IMR-90 (cell line): ENCODE data around the gene PTEN. TPM values are rescaled to one million over a fixed set of nuclear protein-coding genes. Genes with fewer than 3 reads are reported as not detected.

Source experiments
- ATAC-seq: fragments of 200-7000 bp; cut with Tn5 transposase; 2 replicates; pipeline ENCODE4 v1.9.1; 2020; ENCODE audit warnings: low read depth, mild to moderate bottlenecking, moderate library complexity
- BruUV-seq: library from RNA; stranded (reverse); fragments of 400-500 nt; replicated peaks from 2 replicates; lab custom pipeline; 2021; lab: Mats Ljungman, UMichigan
- CTCF ChIA-PET: fragments of 300-600 bp; formaldehyde crosslinking; extraction: SDS; loops from one replicate; lab custom pipeline; 2021; ENCODE audit warnings: antibody characterized with exemption; lab: Yijun Ruan, JAX
- POLR2A ChIA-PET: fragments of 300-600 bp; sonication (Branson Sonifier 250); formaldehyde crosslinking; loops from one replicate; lab custom pipeline; 2022; ENCODE audit warnings: antibody characterized with exemption; ENCODE audit not compliant: unreplicated experiment; lab: Charles Lee
- DNase-seq: peaks from one replicate; pipeline ENCODE4 v3.0.0; 2013
- H2AFZ ChIP-seq: replicated peaks from 2 replicates; pipeline ENCODE3; 2013; ENCODE audit warnings: low read length, mild to moderate bottlenecking; ENCODE audit not compliant: poor library complexity
- H2AK5ac ChIP-seq: 2 replicates; pipeline ENCODE4 v1.6.1; 2013; ENCODE audit warnings: low read depth, low read length, inconsistent platforms
- H2AK9ac ChIP-seq: replicated peaks from 2 replicates; pipeline ENCODE3; 2013; ENCODE audit warnings: mild to moderate bottlenecking, low read depth, low read length, moderate library complexity; ENCODE audit not compliant: poor library complexity
- H2BK120ac ChIP-seq: 2 replicates; pipeline ENCODE4 v1.6.1; 2013; ENCODE audit warnings: low read depth, low read length, inconsistent platforms
- H2BK15ac ChIP-seq: 3 replicates; pipeline ENCODE4 v1.6.1; 2013; ENCODE audit warnings: low read depth, low read length, inconsistent platforms
- H2BK20ac ChIP-seq: 2 replicates; pipeline ENCODE4 v1.6.1; 2013; ENCODE audit warnings: low read depth, mild to moderate bottlenecking, inconsistent platforms, low read length, moderate library complexity
- H2BK5ac ChIP-seq: 2 replicates; pipeline ENCODE4 v1.6.1; 2013; ENCODE audit warnings: mild to moderate bottlenecking, low read depth, low read length, inconsistent platforms; ENCODE audit not compliant: poor library complexity, severe bottlenecking
- H3K14ac ChIP-seq: replicated peaks from 2 replicates; pipeline ENCODE4 v1.6.1; 2013; ENCODE audit warnings: low read depth, low read length, inconsistent platforms
- H3K18ac ChIP-seq: 2 replicates; pipeline ENCODE4 v1.6.1; 2013; ENCODE audit warnings: low read depth, low read length, control low read depth
- H3K23ac ChIP-seq: 2 replicates; pipeline ENCODE4 v1.6.1; 2013; ENCODE audit warnings: low read depth, low read length, inconsistent platforms
- H3K27ac ChIP-seq: 2 replicates; pipeline ENCODE4 v1.5.1; 2013; ENCODE audit warnings: mild to moderate bottlenecking, control low read depth, low read length; ENCODE audit not compliant: insufficient read depth
- H3K27me3 ChIP-seq: 2 replicates; pipeline ENCODE4 v1.6.1; 2013; ENCODE audit warnings: low read length; ENCODE audit not compliant: control insufficient read depth, insufficient read depth
- H3K36me3 ChIP-seq: 2 replicates; pipeline ENCODE4 v1.6.1; 2013; ENCODE audit warnings: low read length, mixed read lengths; ENCODE audit not compliant: control insufficient read depth, insufficient read depth
- H3K4ac ChIP-seq: 2 replicates; pipeline ENCODE4 v1.6.1; 2013; ENCODE audit warnings: low read depth, low read length, inconsistent platforms
- H3K4me1 ChIP-seq: 2 replicates; pipeline ENCODE4 v1.6.1; 2013; ENCODE audit warnings: low read length, mixed read lengths; ENCODE audit not compliant: control insufficient read depth, insufficient read depth
- H3K4me2 ChIP-seq: 2 replicates; pipeline ENCODE4 v1.6.1; 2013; ENCODE audit warnings: low read depth, mild to moderate bottlenecking, control low read depth, low read length, moderate library complexity
- H3K4me3 ChIP-seq: 2 replicates; pipeline ENCODE4 v1.5.1; 2013; ENCODE audit warnings: low read depth, mild to moderate bottlenecking, control low read depth, low read length, moderate library complexity; ENCODE audit not compliant: insufficient read depth
- H3K56ac ChIP-seq: 2 replicates; pipeline ENCODE4 v1.6.1; 2013; ENCODE audit warnings: low read length, inconsistent platforms; ENCODE audit not compliant: insufficient read depth; ENCODE audit errors: extremely low read depth
- H3K79me1 ChIP-seq, 2 experiments: 2 replicates each; pipeline ENCODE4 v1.6.1; 2013; ENCODE audit warnings: low read length in 2 of 2, inconsistent platforms in 1 of 2, low read depth in 1 of 2
- H3K9ac ChIP-seq: 2 replicates; pipeline ENCODE4 v1.6.1; 2013; ENCODE audit warnings: low read depth, low read length, control low read depth
- H3K9me1 ChIP-seq: 2 replicates; pipeline ENCODE4 v1.6.1; 2013; ENCODE audit warnings: low read length, inconsistent platforms; ENCODE audit not compliant: insufficient read depth
- H3K9me3 ChIP-seq: 2 replicates; pipeline ENCODE4 v1.6.1; 2013; ENCODE audit warnings: low read length; ENCODE audit not compliant: control insufficient read depth, insufficient read depth
- H4K20me1 ChIP-seq: 2 replicates; pipeline ENCODE4 v1.6.1; 2013; ENCODE audit warnings: low read length, inconsistent platforms; ENCODE audit not compliant: insufficient read depth
- H4K5ac ChIP-seq: 2 replicates; pipeline ENCODE4 v1.6.1; 2013; ENCODE audit warnings: mild to moderate bottlenecking, low read depth, low read length, control low read depth
- H4K8ac ChIP-seq, 2 experiments: 2 replicates each; pipeline ENCODE4 v1.6.1; 2013; ENCODE audit warnings: low read depth in 2 of 2, low read length in 2 of 2, control low read depth in 1 of 2, inconsistent platforms in 1 of 2
- H4K91ac ChIP-seq: 2 replicates; pipeline ENCODE4 v1.6.1; 2013; ENCODE audit warnings: low read depth, low read length, inconsistent platforms; ENCODE audit not compliant: insufficient read depth
- CHD1 ChIP-seq: IDR thresholded peaks from 2 replicates; pipeline ENCODE4 v1.6.1; 2012; ENCODE audit warnings: low read depth, low read length, improper control_type of control experiment
- CTCF ChIP-seq: conservative IDR thresholded peaks from 2 replicates; pipeline ENCODE4 v1.5.1; 2012; ENCODE audit warnings: mild to moderate bottlenecking, low read depth, low read length, improper control_type of control experiment
- MAFK ChIP-seq: IDR thresholded peaks from 2 replicates; pipeline ENCODE4 v1.6.1; 2012; ENCODE audit warnings: low read depth, low read length, improper control_type of control experiment
- MXI1 ChIP-seq: IDR thresholded peaks from 2 replicates; pipeline ENCODE4 v1.6.1; 2012; ENCODE audit warnings: low read depth, mild to moderate bottlenecking, low read length, moderate library complexity, borderline replicate concordance
- NFE2L2 ChIP-seq: fragments of 150-350 bp; IDR thresholded peaks from 2 replicates; pipeline ENCODE4 v1.6.1; 2016; ENCODE audit warnings: low read depth, mild to moderate bottlenecking, low read length
- POLR2A ChIP-seq: IDR thresholded peaks from 2 replicates; pipeline ENCODE4 v1.6.1; 2012; ENCODE audit warnings: mild to moderate bottlenecking, low read depth, low read length
- RCOR1 ChIP-seq: IDR thresholded peaks from 2 replicates; pipeline ENCODE4 v1.6.1; 2012; ENCODE audit warnings: mild to moderate bottlenecking, low read length, improper control_type of control experiment; ENCODE audit not compliant: insufficient replicate concordance
- SMC3 ChIP-seq: fragments of 150-350 bp; IDR thresholded peaks from 2 replicates; pipeline ENCODE4 v1.6.1; 2016; ENCODE audit warnings: low read depth, mild to moderate bottlenecking, antibody characterized with exemption, low read length, moderate library complexity
- WGBS, 2 experiments: methylation state at CpG; one replicate each; pipeline versions ENCODE4 v1.1.5 to v1.1.7; 2013; ENCODE audit warnings: missing lambda C conversion rate in 2 of 2; ENCODE audit not compliant: insufficient read length in 1 of 2; ENCODE audit errors: extremely low coverage in 2 of 2; 5-methylcytosine and 5-hydroxymethylcytosine counted together
- dilution Hi-C: fragments of 300-500 bp; cut with HindIII; formaldehyde crosslinking; loops from one replicate; pipeline ENCODE4 v1.14.3; 2018; ENCODE audit warnings: low sequenced_read_pairs; ENCODE audit not compliant: unreplicated experiment
- in situ Hi-C: fragments of 300-500 bp; cut with MboI; formaldehyde crosslinking; loops from 3 replicates; pipeline ENCODE4 v1.14.3; 2019; ENCODE audit warnings: low sequenced_read_pairs, inconsistent platforms, mixed read lengths
- intact Hi-C: fragments of 100-400 bp; cut with micrococcal nuclease; formaldehyde crosslinking; loops from 2 replicates; pipeline ENCODE4 v1.10.0; 2022
- polyA plus RNA-seq, 3 experiments: library from polyadenylated mRNA; depleted of rRNA; stranded (reverse); fragments of >200 nt; gene quantifications; 2 replicates each; pipeline ENCODE4 v1.2.3, GENCODE V29; 2012; ENCODE audit warnings: low replicate concordance in 1 of 3
- total RNA-seq: library from RNA; depleted of rRNA; stranded (reverse); fragments of >200 nt; gene quantifications from 2 replicates; pipeline ENCODE4 v1.2.3, GENCODE V29; 2012

Gene PTEN
- total and polyA plus RNA-seq, 2 of the 4 experiments (the other 2 are of a cell fraction): 12.0 to 38.9 TPM

- no peak overlapping the region for H3K4me3 ChIP-seq
- H3K18ac ChIP-seq: no peak overlapping the region
- H2BK120ac ChIP-seq: no peak overlapping the region
- no CpG with 5 or more reads among the region's 1 CpG for WGBS, 2 experiments
- H3K9me1 ChIP-seq: peaks cover 3% of the 10 kb centered on the region
- no peak overlapping the region for H3K56ac ChIP-seq
- H3K4me2 ChIP-seq: no peak overlapping the region
- no peak overlapping the region for H4K8ac ChIP-seq
- H3K14ac ChIP-seq: no peak overlapping the region
- no TSS peak for BruUV-seq
- intact Hi-C loops: no loop called here
- H4K20me1 ChIP-seq: peaks cover 58% of the 10 kb centered on the region
- H2AK5ac ChIP-seq: no peak overlapping the region
- peak; percentile 22 for DNase-seq
- no peak overlapping the region for H3K27ac ChIP-seq
- no peak overlapping the region for H2AK9ac ChIP-seq
- no peak overlapping the region for H2BK5ac ChIP-seq
- TF ChIP-seq MAFK: no peak
- TF ChIP-seq SMC3: no peak
- TF ChIP-seq MXI1: no peak
- no peak for TF ChIP-seq CTCF
- no peak for TF ChIP-seq CHD1
- TF ChIP-seq RCOR1: no peak
- TF ChIP-seq POLR2A: no peak
- TF ChIP-seq NFE2L2: no peak
- dilution Hi-C loops: no loop called here
- H3K79me1 ChIP-seq: peaks cover 22 to 70% of the 10 kb centered on the region in 2 experiments
- H3K4me1 ChIP-seq: no peaks in the 10 kb centered on the region
- ChIA-PET CTCF (no interaction called here), POLR2A (no interaction called here)
- H3K9ac ChIP-seq: no peak overlapping the region
- no peak overlapping the region for H2AFZ ChIP-seq
- in situ Hi-C loops: no loop called here
- peak; percentile 49 for ATAC-seq
- no peak overlapping the region for H2BK20ac ChIP-seq
- H4K5ac ChIP-seq: no peak overlapping the region
- H3K9me3 ChIP-seq: peaks cover 2% of the 10 kb centered on the region
- no peak overlapping the region for H2BK15ac ChIP-seq
- H3K36me3 ChIP-seq: peaks cover 15% of the 10 kb centered on the region
- H3K4ac ChIP-seq: no peak overlapping the region
- no peak overlapping the region for H3K23ac ChIP-seq
- H4K91ac ChIP-seq: no peak overlapping the region
- no peaks in the 10 kb centered on the region for H3K27me3 ChIP-seq
These were observed 23.7 kb downstream of the PTEN start for GRCh38 chr10:87887146-87887545.
